H9 (cell line): ENCODE results near the gene ZNF205. TPM values are rescaled to one million over a fixed set of nuclear protein-coding genes. Genes with fewer than 3 reads are reported as not detected.
A peak's percentile ranks its signal among the peaks of the same experiment; 100 is the strongest.

ENCODE experiments used
- DNase-seq: peaks from one replicate; pipeline ENCODE4 v3.0.0-alpha.2; 2017
- H2AFZ ChIP-seq: one replicate; pipeline ENCODE4 v1.6.1; 2013; ENCODE audit warnings: mild to moderate bottlenecking, low read length, control low read depth, moderate library complexity
- H2AK5ac ChIP-seq: 2 replicates; pipeline ENCODE4 v1.6.1; 2013; ENCODE audit warnings: low read length, control low read depth, mixed read lengths; ENCODE audit not compliant: insufficient read length
- H2BK120ac ChIP-seq: one replicate; pipeline ENCODE4 v1.6.1; 2013; ENCODE audit warnings: low read depth, mild to moderate bottlenecking, low read length, control low read depth, inconsistent platforms; ENCODE audit not compliant: poor library complexity, severe bottlenecking
- H2BK12ac ChIP-seq: 2 replicates; pipeline ENCODE4 v1.6.1; 2013; ENCODE audit warnings: low read length, control low read depth, mixed read lengths, low read depth; ENCODE audit not compliant: insufficient read length
- H2BK15ac ChIP-seq: 2 replicates; pipeline ENCODE4 v1.6.1; 2013; ENCODE audit warnings: low read depth, low read length, control low read depth
- H2BK20ac ChIP-seq: one replicate; pipeline ENCODE4 v1.6.1; 2013; ENCODE audit warnings: low read depth, mild to moderate bottlenecking, low read length, control low read depth, inconsistent platforms; ENCODE audit not compliant: poor library complexity, severe bottlenecking
- H2BK5ac ChIP-seq: 2 replicates; pipeline ENCODE4 v1.6.1; 2013; ENCODE audit warnings: low read length, control low read depth, mixed read lengths; ENCODE audit not compliant: insufficient read length
- H3K14ac ChIP-seq: 2 replicates; pipeline ENCODE4 v1.6.1; 2013; ENCODE audit warnings: low read length, control low read depth; ENCODE audit not compliant: insufficient read depth
- H3K18ac ChIP-seq: 2 replicates; pipeline ENCODE4 v1.6.1; 2013; ENCODE audit warnings: low read depth, mild to moderate bottlenecking, mixed read lengths, low read length, control low read depth; ENCODE audit not compliant: insufficient read length
- H3K23ac ChIP-seq: 2 replicates; pipeline ENCODE4 v1.6.1; 2013; ENCODE audit warnings: low read length, control low read depth, mixed read lengths, low read depth; ENCODE audit not compliant: insufficient read length
- H3K23me2 ChIP-seq: 2 replicates; pipeline ENCODE4 v1.6.1; 2013; ENCODE audit warnings: low read depth, mild to moderate bottlenecking, mixed read lengths, low read length, control low read depth; ENCODE audit not compliant: insufficient read length, poor library complexity, severe bottlenecking
- H3K27ac ChIP-seq: 2 replicates; pipeline ENCODE4 v1.5.1; 2013; ENCODE audit warnings: low read length, control low read depth, mixed read lengths, low read depth; ENCODE audit not compliant: insufficient read length
- H3K27me3 ChIP-seq: 2 replicates; pipeline ENCODE4 v1.6.1; 2013; ENCODE audit warnings: low read length, control low read depth, inconsistent platforms; ENCODE audit not compliant: insufficient read depth
- H3K4ac ChIP-seq: 2 replicates; pipeline ENCODE4 v1.6.1; 2013; ENCODE audit warnings: low read depth, mild to moderate bottlenecking, control low read depth, inconsistent platforms, low read length, moderate library complexity
- H3K4me1 ChIP-seq: 2 replicates; pipeline ENCODE4 v1.6.1; 2013; ENCODE audit warnings: low read length, control low read depth, inconsistent platforms; ENCODE audit not compliant: insufficient read depth
- H3K4me2 ChIP-seq: 2 replicates; pipeline ENCODE4 v1.6.1; 2013; ENCODE audit warnings: low read length, control low read depth, mixed read lengths; ENCODE audit not compliant: insufficient read length, insufficient read depth
- H3K56ac ChIP-seq: 2 replicates; pipeline ENCODE4 v1.6.1; 2013; ENCODE audit warnings: low read depth, mild to moderate bottlenecking, mixed read lengths, low read length, control low read depth; ENCODE audit not compliant: insufficient read length
- H3K79me1 ChIP-seq: 2 replicates; pipeline ENCODE4 v1.6.1; 2013; ENCODE audit warnings: low read depth, mild to moderate bottlenecking, moderate library complexity, low read length, control low read depth, inconsistent platforms; ENCODE audit not compliant: insufficient read depth, poor library complexity, severe bottlenecking
- H3K79me2 ChIP-seq: 2 replicates; pipeline ENCODE4 v1.6.1; 2013; ENCODE audit warnings: low read length, control low read depth, inconsistent platforms; ENCODE audit not compliant: insufficient read depth
- H3K9ac ChIP-seq: 2 replicates; pipeline ENCODE4 v1.6.1; 2013; ENCODE audit warnings: low read length, control low read depth, mixed read lengths; ENCODE audit not compliant: insufficient read length; ENCODE audit errors: extremely low read depth
- H3K9me3 ChIP-seq: one replicate; pipeline ENCODE4 v1.6.1; 2013; ENCODE audit warnings: low read depth, low read length, inconsistent platforms; ENCODE audit not compliant: control insufficient read depth
- H3T11ph ChIP-seq: one replicate; pipeline ENCODE4 v1.6.1; 2013; ENCODE audit warnings: mild to moderate bottlenecking, low read length, control low read depth, inconsistent platforms
- H4K20me1 ChIP-seq: one replicate; pipeline ENCODE4 v1.6.1; 2013; ENCODE audit not compliant: control insufficient read depth, insufficient read length, insufficient read depth
- H4K5ac ChIP-seq: 2 replicates; pipeline ENCODE4 v1.6.1; 2013; ENCODE audit warnings: low read depth, mild to moderate bottlenecking, mixed read lengths, low read length, control low read depth; ENCODE audit not compliant: insufficient read length
- H4K8ac ChIP-seq: replicated peaks from 2 replicates; pipeline ENCODE4 v1.6.1; 2013; ENCODE audit warnings: low read length, control low read depth, mixed read lengths, low read depth; ENCODE audit not compliant: insufficient read length
- H4K91ac ChIP-seq: 2 replicates; pipeline ENCODE4 v1.6.1; 2013; ENCODE audit warnings: low read depth, mild to moderate bottlenecking, moderate library complexity, mixed read lengths, low read length, control low read depth; ENCODE audit not compliant: insufficient read length
- H3K27ac Mint-ChIP-seq, 3 experiments: 2 replicates in 2 of 3; 3 replicates in 1 of 3; pipeline ENCODE4 v1.8.0; 2020 to 2021; ENCODE audit warnings: mixed read lengths in 3 of 3, mild to moderate bottlenecking in 1 of 3, moderate library complexity in 1 of 3
- H3K27me3 Mint-ChIP-seq: 2 replicates; pipeline ENCODE4 v1.8.0; 2021; ENCODE audit warnings: low read depth, mild to moderate bottlenecking, moderate library complexity, mixed read lengths
- H3K36me3 Mint-ChIP-seq, 3 experiments: 2 replicates in 2 of 3; 3 replicates in 1 of 3; pipeline ENCODE4 v1.8.0; 2020 to 2021; ENCODE audit warnings: low read depth in 3 of 3, mixed read lengths in 3 of 3; ENCODE audit not compliant: insufficient read depth in 1 of 3
- H3K4me1 Mint-ChIP-seq, 2 experiments: 2 replicates each; pipeline ENCODE4 v1.8.0; 2020; ENCODE audit warnings: mixed read lengths in 2 of 2
- H3K4me3 Mint-ChIP-seq, 2 experiments: 2 replicates in 1 of 2; 3 replicates in 1 of 2; pipeline ENCODE4 v1.8.0; 2020 to 2021; ENCODE audit warnings: mild to moderate bottlenecking in 2 of 2, mixed read lengths in 2 of 2, moderate library complexity in 1 of 2
- H3K9me3 Mint-ChIP-seq, 2 experiments: 2 replicates in 1 of 2; 3 replicates in 1 of 2; pipeline ENCODE4 v1.8.0; 2020; ENCODE audit warnings: mild to moderate bottlenecking in 2 of 2, mixed read lengths in 2 of 2, moderate library complexity in 1 of 2
- WGBS: extraction: QIAGEN DNeasy Blood & Tissue Kit; methylation state at CpG from one replicate; pipeline ENCODE4 v1.1.7; 2013; ENCODE audit warnings: missing lambda C conversion rate, low lambda C conversion rate, mixed read lengths; ENCODE audit not compliant: insufficient read length; ENCODE audit errors: extremely low coverage; 5-methylcytosine and 5-hydroxymethylcytosine counted together
- total RNA-seq: library from RNA; stranded (reverse); gene quantifications from 2 replicates; pipeline ENCODE4 v1.2.1, GENCODE V29; 2021
- TF ChIP-seq, protein P1 (sequence below): fragments of 200-600 bp; sonication (generic); conservative IDR thresholded peaks from 3 replicates; pipeline ENCODE4 v1.8.0; 2021; ENCODE audit warnings: antibody characterized with exemption, mild to moderate bottlenecking

ZNF205 gene
- total RNA-seq, 1 experiment from 2014 or later = 16.8 TPM

DNA sequence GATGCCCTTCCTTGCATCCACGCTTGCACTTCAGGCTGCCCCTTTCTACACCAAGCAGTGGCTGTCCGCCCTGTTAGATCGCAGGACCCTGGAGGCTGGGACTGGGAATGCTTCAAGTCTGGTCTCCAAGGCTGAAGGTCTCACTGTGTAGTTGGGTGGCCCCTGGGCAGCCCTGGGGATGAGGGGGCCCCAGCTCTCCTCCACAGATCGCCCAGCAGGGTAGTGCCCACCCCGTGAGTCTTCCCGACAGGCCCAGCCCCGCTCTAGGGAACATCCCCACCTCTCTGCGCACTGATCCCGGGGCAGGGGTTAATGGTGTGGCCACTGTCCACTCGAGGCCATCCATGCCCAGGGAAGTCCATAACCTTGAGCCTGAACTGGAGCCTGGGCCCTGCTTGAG is 32.8 kb downstream of the ZNF205 start:
- no peak overlapping the region for H2BK5ac ChIP-seq
- H4K5ac ChIP-seq = no peak overlapping the region
- Mint-ChIP-seq H3K4me3 (no peak overlapping the region; a peak in 1 of 5 replicates), H3K36me3 (peaks cover 5 to 16% (median 12%) of the 10 kb centered on the region in 3 experiments; a peak in 4 of 7 replicates), H3K27ac (peak overlapping the region in 2 of 3 experiments; percentile 47 to 88; a peak in 2 of 7 replicates), H3K27me3 (peaks cover 33% of the 10 kb centered on the region), H3K9me3 (no peaks in the 10 kb centered on the region), H3K4me1 (peaks cover 5 to 8% of the 10 kb centered on the region in 2 experiments; a peak in 3 of 4 replicates)
- no peak overlapping the region for H4K8ac ChIP-seq
- no peak overlapping the region for H3K9ac ChIP-seq
- H3K79me2 ChIP-seq = no peaks in the 10 kb centered on the region
- H3K14ac ChIP-seq = peak overlapping the region; percentile 27; the same call in 1 of the 2 replicates
- H3K56ac ChIP-seq = no peak overlapping the region
- H3K23me2 ChIP-seq = peaks cover 5% of the 10 kb centered on the region
- TF ChIP-seq, protein P1, sequence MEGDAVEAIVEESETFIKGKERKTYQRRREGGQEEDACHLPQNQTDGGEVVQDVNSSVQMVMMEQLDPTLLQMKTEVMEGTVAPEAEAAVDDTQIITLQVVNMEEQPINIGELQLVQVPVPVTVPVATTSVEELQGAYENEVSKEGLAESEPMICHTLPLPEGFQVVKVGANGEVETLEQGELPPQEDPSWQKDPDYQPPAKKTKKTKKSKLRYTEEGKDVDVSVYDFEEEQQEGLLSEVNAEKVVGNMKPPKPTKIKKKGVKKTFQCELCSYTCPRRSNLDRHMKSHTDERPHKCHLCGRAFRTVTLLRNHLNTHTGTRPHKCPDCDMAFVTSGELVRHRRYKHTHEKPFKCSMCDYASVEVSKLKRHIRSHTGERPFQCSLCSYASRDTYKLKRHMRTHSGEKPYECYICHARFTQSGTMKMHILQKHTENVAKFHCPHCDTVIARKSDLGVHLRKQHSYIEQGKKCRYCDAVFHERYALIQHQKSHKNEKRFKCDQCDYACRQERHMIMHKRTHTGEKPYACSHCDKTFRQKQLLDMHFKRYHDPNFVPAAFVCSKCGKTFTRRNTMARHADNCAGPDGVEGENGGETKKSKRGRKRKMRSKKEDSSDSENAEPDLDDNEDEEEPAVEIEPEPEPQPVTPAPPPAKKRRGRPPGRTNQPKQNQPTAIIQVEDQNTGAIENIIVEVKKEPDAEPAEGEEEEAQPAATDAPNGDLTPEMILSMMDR = no peak
- H2BK12ac ChIP-seq = no peak overlapping the region
- no peak overlapping the region for H2AK5ac ChIP-seq
- no CpG with 5 or more reads among the region's 10 CpGs for WGBS
- H3K23ac ChIP-seq = no peak overlapping the region
- no peak overlapping the region for H3K4ac ChIP-seq
- no peak overlapping the region for H3K18ac ChIP-seq
- H3K4me2 ChIP-seq = no peak overlapping the region
- no peak overlapping the region for H3K27ac ChIP-seq
- H3K27me3 ChIP-seq = no peaks in the 10 kb centered on the region
- no peak overlapping the region for H2AFZ ChIP-seq
- no peaks in the 10 kb centered on the region for H3K9me3 ChIP-seq
- no peak for DNase-seq
- no peak overlapping the region for H3T11ph ChIP-seq
- no peaks in the 10 kb centered on the region for H3K4me1 ChIP-seq
- no peak overlapping the region for H2BK20ac ChIP-seq
- no peak overlapping the region for H4K91ac ChIP-seq
- H2BK120ac ChIP-seq = no peak overlapping the region
- no peaks in the 10 kb centered on the region for H3K79me1 ChIP-seq
- no peak overlapping the region for H2BK15ac ChIP-seq
- no peaks in the 10 kb centered on the region for H4K20me1 ChIP-seq
